ENCODE measurements around the gene CTU1. TPM values are rescaled to one million over a fixed set of nuclear protein-coding genes. Genes with fewer than 3 reads are reported as not detected.
A peak's percentile ranks its signal among the peaks of the same experiment; 100 is the strongest.

The CTU1 gene
- total and polyA plus RNA-seq, 10 of the 15 experiments (the other 5 are each of a cell fraction or from before 2014, with no cell fraction given), result 0.02 to 10.5 (median 3.0) TPM; not detected in 1

DNA sequence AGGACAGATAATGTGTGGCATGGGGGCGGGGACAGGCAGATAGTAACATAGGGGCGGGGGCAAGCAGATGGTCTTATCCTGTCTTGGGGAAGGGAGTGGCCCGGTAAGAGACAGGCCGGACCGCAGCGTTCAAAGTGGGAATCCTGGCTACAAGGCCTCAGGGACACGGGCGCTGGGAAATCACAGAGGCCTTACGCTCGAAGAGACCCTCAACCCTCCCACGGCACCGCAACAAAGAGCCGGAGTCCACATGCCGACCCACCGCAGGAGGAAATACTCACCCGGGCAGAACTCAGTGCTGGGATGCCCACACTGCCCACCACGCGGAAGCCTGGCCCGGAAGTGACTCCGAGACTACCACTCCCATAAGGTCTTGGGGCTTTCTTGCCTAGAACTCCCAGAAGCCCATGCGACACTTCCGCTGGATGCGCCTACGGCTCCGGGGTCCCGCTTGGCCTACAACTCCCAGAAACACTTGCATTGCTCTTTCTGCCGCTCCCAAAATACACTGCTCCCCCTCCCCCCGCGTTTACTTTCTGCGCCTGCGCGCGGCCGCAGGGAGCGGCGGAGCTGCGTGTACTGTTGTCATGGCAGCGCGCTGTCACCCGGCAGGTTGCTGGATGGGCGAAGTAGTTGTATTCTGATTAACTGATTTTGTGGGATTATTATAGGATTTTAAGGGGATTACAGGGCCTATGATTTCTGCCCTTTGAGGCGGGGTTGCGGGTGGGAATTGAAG lies at the start of gene CTU1 (continued):
- TF ChIP-seq, protein P1, sequence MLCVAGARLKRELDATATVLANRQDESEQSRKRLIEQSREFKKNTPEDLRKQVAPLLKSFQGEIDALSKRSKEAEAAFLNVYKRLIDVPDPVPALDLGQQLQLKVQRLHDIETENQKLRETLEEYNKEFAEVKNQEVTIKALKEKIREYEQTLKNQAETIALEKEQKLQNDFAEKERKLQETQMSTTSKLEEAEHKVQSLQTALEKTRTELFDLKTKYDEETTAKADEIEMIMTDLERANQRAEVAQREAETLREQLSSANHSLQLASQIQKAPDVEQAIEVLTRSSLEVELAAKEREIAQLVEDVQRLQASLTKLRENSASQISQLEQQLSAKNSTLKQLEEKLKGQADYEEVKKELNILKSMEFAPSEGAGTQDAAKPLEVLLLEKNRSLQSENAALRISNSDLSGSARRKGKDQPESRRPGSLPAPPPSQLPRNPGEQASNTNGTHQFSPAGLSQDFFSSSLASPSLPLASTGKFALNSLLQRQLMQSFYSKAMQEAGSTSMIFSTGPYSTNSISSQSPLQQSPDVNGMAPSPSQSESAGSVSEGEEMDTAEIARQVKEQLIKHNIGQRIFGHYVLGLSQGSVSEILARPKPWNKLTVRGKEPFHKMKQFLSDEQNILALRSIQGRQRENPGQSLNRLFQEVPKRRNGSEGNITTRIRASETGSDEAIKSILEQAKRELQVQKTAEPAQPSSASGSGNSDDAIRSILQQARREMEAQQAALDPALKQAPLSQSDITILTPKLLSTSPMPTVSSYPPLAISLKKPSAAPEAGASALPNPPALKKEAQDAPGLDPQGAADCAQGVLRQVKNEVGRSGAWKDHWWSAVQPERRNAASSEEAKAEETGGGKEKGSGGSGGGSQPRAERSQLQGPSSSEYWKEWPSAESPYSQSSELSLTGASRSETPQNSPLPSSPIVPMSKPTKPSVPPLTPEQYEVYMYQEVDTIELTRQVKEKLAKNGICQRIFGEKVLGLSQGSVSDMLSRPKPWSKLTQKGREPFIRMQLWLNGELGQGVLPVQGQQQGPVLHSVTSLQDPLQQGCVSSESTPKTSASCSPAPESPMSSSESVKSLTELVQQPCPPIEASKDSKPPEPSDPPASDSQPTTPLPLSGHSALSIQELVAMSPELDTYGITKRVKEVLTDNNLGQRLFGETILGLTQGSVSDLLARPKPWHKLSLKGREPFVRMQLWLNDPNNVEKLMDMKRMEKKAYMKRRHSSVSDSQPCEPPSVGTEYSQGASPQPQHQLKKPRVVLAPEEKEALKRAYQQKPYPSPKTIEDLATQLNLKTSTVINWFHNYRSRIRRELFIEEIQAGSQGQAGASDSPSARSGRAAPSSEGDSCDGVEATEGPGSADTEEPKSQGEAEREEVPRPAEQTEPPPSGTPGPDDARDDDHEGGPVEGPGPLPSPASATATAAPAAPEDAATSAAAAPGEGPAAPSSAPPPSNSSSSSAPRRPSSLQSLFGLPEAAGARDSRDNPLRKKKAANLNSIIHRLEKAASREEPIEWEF (IDR thresholded peaks at IDR 0.05; ENCODE audit: insufficient replicate concordance, low read depth, low read length), result no peak
- TF ChIP-seq MXI1 (IDR thresholded peaks at IDR 0.05; ENCODE audit: low read depth, low read length) (peak; percentile 92), GATAD2B (conservative IDR thresholded peaks at IDR 0.05; ENCODE audit: low read depth) (no peak; the same call in 1 of the 2 replicates), RELA (IDR thresholded peaks at IDR 0.05; ENCODE audit: borderline replicate concordance, partially characterized antibody) (peak; percentile 84), MTA3 (IDR thresholded peaks at IDR 0.05; ENCODE audit: borderline replicate concordance, low read length) (no peak), SMC3 (IDR thresholded peaks at IDR 0.05; ENCODE audit: borderline replicate concordance, low read length) (no peak), BACH1 (IDR thresholded peaks at IDR 0.05; ENCODE audit: borderline replicate concordance) (no peak), ZBED1 (IDR thresholded peaks at IDR 0.05; ENCODE audit: borderline replicate concordance) (no peak), BRCA1 (IDR thresholded peaks at IDR 0.05; ENCODE audit: low read depth, low read length) (no peak), KLF5 (IDR thresholded peaks at IDR 0.05; ENCODE audit: partially characterized antibody) (peak; percentile 84), KDM1A (IDR thresholded peaks at IDR 0.05; ENCODE audit: borderline replicate concordance) (no peak), EGR1 (IDR thresholded peaks at IDR 0.05; ENCODE audit: borderline replicate concordance in 1 of 2, low read depth in 2 of 2, low read length in 2 of 2) (no peak), HDAC6 (IDR thresholded peaks at IDR 0.05; ENCODE audit: unreplicated experiment) (no peak), CEBPB (IDR thresholded peaks at IDR 0.05; ENCODE audit: borderline replicate concordance in 1 of 2, low read depth in 2 of 2, low read length in 2 of 2) (0 out of 4 replicates have a peak, but pooled peaks of 1 of the 2 experiments have one; percentile 6), SMARCA5 (IDR thresholded peaks at IDR 0.05) (no peak), MYB (IDR thresholded peaks at IDR 0.05; ENCODE audit: borderline replicate concordance, low read depth, low read length) (no peak), RBBP5 (conservative IDR thresholded peaks at IDR 0.05) (no peak), MEF2B (IDR thresholded peaks at IDR 0.05; ENCODE audit: partially characterized antibody, poor library complexity, severe bottlenecking) (peak; percentile 69), RCOR1 (conservative IDR thresholded peaks at IDR 0.05; ENCODE audit: low read depth, low read length) (no peak), RFX5 (IDR thresholded peaks at IDR 0.05; ENCODE audit: low read depth, low read length) (peak; percentile 96)
- TF ChIP-seq, protein P2, sequence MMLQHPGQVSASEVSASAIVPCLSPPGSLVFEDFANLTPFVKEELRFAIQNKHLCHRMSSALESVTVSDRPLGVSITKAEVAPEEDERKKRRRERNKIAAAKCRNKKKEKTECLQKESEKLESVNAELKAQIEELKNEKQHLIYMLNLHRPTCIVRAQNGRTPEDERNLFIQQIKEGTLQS (IDR thresholded peaks at IDR 0.05; ENCODE audit: borderline replicate concordance, extremely low read depth, low read depth, low read length), result peak; percentile 14; the same call in 1 of the 2 replicates
- TF ChIP-seq, protein P3, sequence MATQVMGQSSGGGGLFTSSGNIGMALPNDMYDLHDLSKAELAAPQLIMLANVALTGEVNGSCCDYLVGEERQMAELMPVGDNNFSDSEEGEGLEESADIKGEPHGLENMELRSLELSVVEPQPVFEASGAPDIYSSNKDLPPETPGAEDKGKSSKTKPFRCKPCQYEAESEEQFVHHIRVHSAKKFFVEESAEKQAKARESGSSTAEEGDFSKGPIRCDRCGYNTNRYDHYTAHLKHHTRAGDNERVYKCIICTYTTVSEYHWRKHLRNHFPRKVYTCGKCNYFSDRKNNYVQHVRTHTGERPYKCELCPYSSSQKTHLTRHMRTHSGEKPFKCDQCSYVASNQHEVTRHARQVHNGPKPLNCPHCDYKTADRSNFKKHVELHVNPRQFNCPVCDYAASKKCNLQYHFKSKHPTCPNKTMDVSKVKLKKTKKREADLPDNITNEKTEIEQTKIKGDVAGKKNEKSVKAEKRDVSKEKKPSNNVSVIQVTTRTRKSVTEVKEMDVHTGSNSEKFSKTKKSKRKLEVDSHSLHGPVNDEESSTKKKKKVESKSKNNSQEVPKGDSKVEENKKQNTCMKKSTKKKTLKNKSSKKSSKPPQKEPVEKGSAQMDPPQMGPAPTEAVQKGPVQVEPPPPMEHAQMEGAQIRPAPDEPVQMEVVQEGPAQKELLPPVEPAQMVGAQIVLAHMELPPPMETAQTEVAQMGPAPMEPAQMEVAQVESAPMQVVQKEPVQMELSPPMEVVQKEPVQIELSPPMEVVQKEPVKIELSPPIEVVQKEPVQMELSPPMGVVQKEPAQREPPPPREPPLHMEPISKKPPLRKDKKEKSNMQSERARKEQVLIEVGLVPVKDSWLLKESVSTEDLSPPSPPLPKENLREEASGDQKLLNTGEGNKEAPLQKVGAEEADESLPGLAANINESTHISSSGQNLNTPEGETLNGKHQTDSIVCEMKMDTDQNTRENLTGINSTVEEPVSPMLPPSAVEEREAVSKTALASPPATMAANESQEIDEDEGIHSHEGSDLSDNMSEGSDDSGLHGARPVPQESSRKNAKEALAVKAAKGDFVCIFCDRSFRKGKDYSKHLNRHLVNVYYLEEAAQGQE (IDR thresholded peaks at IDR 0.05; ENCODE audit: low read depth, low read length), result no peak

Data from GM12878 (cell line).